ENCODE results near the gene ZNF827. TPM values are rescaled to one million over a fixed set of nuclear protein-coding genes. Genes with fewer than 3 reads are reported as not detected.

The ZNF827 gene
- total RNA-seq, 1 experiment from 2014 or later: 29.4 TPM

DNA sequence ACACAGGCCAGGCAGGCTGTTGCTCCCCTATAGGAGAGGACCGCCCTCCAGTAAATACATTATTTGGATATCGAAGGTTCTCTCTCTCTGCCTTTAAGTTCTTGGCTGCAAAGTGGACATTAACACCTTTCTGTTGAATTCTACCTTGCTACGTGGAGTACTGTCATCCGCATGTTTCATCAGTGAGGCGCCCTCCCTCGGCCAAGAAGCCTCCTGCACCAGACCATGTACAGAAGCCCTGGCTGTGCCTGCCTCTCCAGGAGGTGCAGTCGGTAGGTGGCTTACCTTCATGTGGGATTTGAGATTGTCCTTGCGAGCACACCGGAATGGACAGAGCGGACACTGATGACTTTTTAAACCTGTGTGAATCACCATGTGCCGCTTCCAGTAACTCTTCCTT lies 46.7 kb downstream of the ZNF827 start:
- Histone ChIP-seq H3K56ac (ENCODE audit: insufficient read length, low read depth, low read length) (no peak overlapping the region), H4K5ac (ENCODE audit: insufficient read length, low read depth, low read length) (no peak overlapping the region), H3K27me3 (ENCODE audit: insufficient read depth, low read length) (no peaks in the 10 kb centered on the region), H3K23ac (ENCODE audit: insufficient read length, low read depth, low read length) (no peak overlapping the region), H2BK12ac (ENCODE audit: insufficient read length, low read depth, low read length) (no peak overlapping the region), H4K8ac (replicated peaks; ENCODE audit: insufficient read length, low read depth, low read length) (no peak overlapping the region), H2AFZ (ENCODE audit: low read length) (no peak overlapping the region), H3T11ph (ENCODE audit: low read length) (no peak overlapping the region), H3K18ac (ENCODE audit: insufficient read length, low read depth, low read length) (no peak overlapping the region), H3K23me2 (ENCODE audit: insufficient read length, low read depth, low read length, poor library complexity, severe bottlenecking) (peaks cover 2% of the 10 kb centered on the region), H3K9me3 (ENCODE audit: control insufficient read depth, low read depth, low read length) (no peaks in the 10 kb centered on the region), H3K4me1 (ENCODE audit: insufficient read depth, low read length) (peaks cover 22% of the 10 kb centered on the region), H3K4me2 (ENCODE audit: insufficient read depth, insufficient read length, low read length) (no peak overlapping the region), H3K9ac (ENCODE audit: extremely low read depth, insufficient read length, low read length) (no peak overlapping the region), H2BK20ac (ENCODE audit: low read depth, low read length, poor library complexity, severe bottlenecking) (no peak overlapping the region), H4K20me1 (ENCODE audit: control insufficient read depth, insufficient read depth, insufficient read length) (no peaks in the 10 kb centered on the region), H3K79me2 (ENCODE audit: insufficient read depth, low read length) (peaks cover 9% of the 10 kb centered on the region; the same call in 1 of the 2 replicates), H3K4ac (ENCODE audit: low read depth, low read length) (no peak overlapping the region), H4K91ac (ENCODE audit: insufficient read length, low read depth, low read length) (no peak overlapping the region), H3K79me1 (ENCODE audit: insufficient read depth, low read depth, low read length, poor library complexity, severe bottlenecking) (no peaks in the 10 kb centered on the region), H2BK120ac (ENCODE audit: low read depth, low read length, poor library complexity, severe bottlenecking) (no peak overlapping the region), H2BK15ac (ENCODE audit: low read depth, low read length) (no peak overlapping the region), H3K27ac (ENCODE audit: insufficient read length, low read depth, low read length) (no peak overlapping the region), H2AK5ac (ENCODE audit: insufficient read length, low read length) (no peak overlapping the region), H3K14ac (ENCODE audit: insufficient read depth, low read length) (no peak overlapping the region; the same call in 1 of the 2 replicates), H2BK5ac (ENCODE audit: insufficient read length, low read length) (no peak overlapping the region)
- peak; percentile 69 for DNase-seq
- Mint-ChIP-seq H3K4me3 (no peak overlapping the region; a peak in 1 of 5 replicates), H3K36me3 (ENCODE audit: insufficient read depth in 1 of 3, low read depth in 3 of 3) (peaks cover 7 to 28% (median 23%) of the 10 kb centered on the region in 3 experiments; a peak in 6 of 7 replicates), H3K4me1 (peaks cover 70 to 74% of the 10 kb centered on the region in 2 experiments), H3K27ac (peak overlapping the region in 2 of 3 experiments; percentile 62 to 68; a peak in 4 of 7 replicates), H3K27me3 (ENCODE audit: low read depth) (no peaks in the 10 kb centered on the region), H3K9me3 (no peaks in the 10 kb centered on the region)
- TF ChIP-seq, protein P1, sequence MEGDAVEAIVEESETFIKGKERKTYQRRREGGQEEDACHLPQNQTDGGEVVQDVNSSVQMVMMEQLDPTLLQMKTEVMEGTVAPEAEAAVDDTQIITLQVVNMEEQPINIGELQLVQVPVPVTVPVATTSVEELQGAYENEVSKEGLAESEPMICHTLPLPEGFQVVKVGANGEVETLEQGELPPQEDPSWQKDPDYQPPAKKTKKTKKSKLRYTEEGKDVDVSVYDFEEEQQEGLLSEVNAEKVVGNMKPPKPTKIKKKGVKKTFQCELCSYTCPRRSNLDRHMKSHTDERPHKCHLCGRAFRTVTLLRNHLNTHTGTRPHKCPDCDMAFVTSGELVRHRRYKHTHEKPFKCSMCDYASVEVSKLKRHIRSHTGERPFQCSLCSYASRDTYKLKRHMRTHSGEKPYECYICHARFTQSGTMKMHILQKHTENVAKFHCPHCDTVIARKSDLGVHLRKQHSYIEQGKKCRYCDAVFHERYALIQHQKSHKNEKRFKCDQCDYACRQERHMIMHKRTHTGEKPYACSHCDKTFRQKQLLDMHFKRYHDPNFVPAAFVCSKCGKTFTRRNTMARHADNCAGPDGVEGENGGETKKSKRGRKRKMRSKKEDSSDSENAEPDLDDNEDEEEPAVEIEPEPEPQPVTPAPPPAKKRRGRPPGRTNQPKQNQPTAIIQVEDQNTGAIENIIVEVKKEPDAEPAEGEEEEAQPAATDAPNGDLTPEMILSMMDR (conservative IDR thresholded peaks at IDR 0.05): peak; percentile 63
- no CpG with 5 or more reads among the region's 11 CpGs for WGBS (ENCODE audit: extremely low coverage, insufficient read length, low lambda C conversion rate)

Data from H9 (cell line).